IPS DF 19.7 (cell line): Measurements from ENCODE around the gene PRXL2B.

Source experiments
- DNase-seq: peaks from one replicate; pipeline ENCODE4 v3.0.0-alpha.2; 2013; ENCODE audit warnings: low read depth, low spot score

PRXL2B gene

GRCh38 chr1:2635361-2636010, 48.9 kb downstream of the PRXL2B start:
- no peak for DNase-seq

GRCh38 chr1:2636733-2637132, 50.2 kb downstream of the PRXL2B start:
- no peak for DNase-seq

GRCh38 chr1:2637442-2638145, 51.0 kb downstream of the PRXL2B start:
- DNase-seq = no peak

GRCh38 chr1:2638466-2639115, 52.0 kb downstream of the PRXL2B start:
- DNase-seq = no peak

GRCh38 chr1:2639203-2639602, 52.6 kb downstream of the PRXL2B start:
- DNase-seq = no peak

- no peak for DNase-seq
Observed at GRCh38 chr1:2639607-2640521, 53.3 kb downstream of the PRXL2B start.

GRCh38 chr1:2640626-2641025, 54.0 kb downstream of the PRXL2B start:
- DNase-seq = no peak
